ENCODE measurements around the gene PSMA8.

DNA sequence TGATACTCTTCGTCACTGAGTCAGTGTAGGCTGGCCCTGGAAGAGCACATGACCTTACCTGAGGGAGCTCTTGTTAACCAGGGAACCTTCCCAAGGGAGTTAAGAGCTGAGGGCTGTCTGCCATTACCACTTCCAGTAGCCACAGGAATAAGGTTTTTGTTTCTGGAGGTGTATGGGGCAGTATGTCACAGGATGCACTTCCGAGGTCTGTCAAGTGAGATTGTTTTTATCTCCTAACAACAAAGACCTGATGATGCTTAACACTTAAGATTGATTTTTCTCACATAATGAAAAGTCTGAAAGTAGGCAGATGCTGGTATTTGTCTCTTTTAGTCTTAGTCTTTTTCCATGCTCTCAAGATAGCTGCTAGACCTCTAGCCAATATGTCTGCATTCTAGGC is 41.8 kb downstream of the PSMA8 start:
- TF ChIP-seq ZNF391 (tag by site-specific recombination; IDR thresholded peaks at IDR 0.05; ENCODE audit: borderline replicate concordance, low read depth), result no peak
- no peak for TF ChIP-seq ZNF394 (tag by site-specific recombination; IDR thresholded peaks at IDR 0.05; ENCODE audit: borderline replicate concordance)
